Epithelial cell of proximal tubule (primary cell): Measurements from ENCODE around the gene EXOC8. TPM values are rescaled to one million over a fixed set of nuclear protein-coding genes. Genes with fewer than 3 reads are reported as not detected.
A peak's percentile ranks its signal among the peaks of the same experiment; 100 is the strongest.

ENCODE experiments used
- DNase-seq: peaks from one replicate; pipeline ENCODE4 v3.0.0-alpha.2; 2011; ENCODE audit warnings: low read depth
- H3K4me3 ChIP-seq: 2 replicates; pipeline ENCODE4 v1.5.1; 2011; ENCODE audit warnings: low read depth, mild to moderate bottlenecking, low read length
- CTCF ChIP-seq: conservative IDR thresholded peaks from 2 replicates; pipeline ENCODE4 v1.5.1; 2012; ENCODE audit warnings: low read depth, mild to moderate bottlenecking, low read length
- total RNA-seq: library from RNA; depleted of rRNA; stranded (reverse); fragments of >200 nt; gene quantifications from 2 replicates; pipeline ENCODE4 v1.2.3, GENCODE V29; 2015

EXOC8 gene
- total RNA-seq, 1 donor from 2014 or later: 8.1 TPM

- DNase-seq: no peak
- no peak for TF ChIP-seq CTCF
- no peak overlapping the region for H3K4me3 ChIP-seq
Measured at GRCh38 chr1:231363624-231364023, 26.0 kb upstream of the EXOC8 start.

- no peak overlapping the region for H3K4me3 ChIP-seq
- no peak for TF ChIP-seq CTCF
- DNase-seq: no peak
Measured at GRCh38 chr1:231362325-231362724, 24.7 kb upstream of the EXOC8 start.

DNA sequence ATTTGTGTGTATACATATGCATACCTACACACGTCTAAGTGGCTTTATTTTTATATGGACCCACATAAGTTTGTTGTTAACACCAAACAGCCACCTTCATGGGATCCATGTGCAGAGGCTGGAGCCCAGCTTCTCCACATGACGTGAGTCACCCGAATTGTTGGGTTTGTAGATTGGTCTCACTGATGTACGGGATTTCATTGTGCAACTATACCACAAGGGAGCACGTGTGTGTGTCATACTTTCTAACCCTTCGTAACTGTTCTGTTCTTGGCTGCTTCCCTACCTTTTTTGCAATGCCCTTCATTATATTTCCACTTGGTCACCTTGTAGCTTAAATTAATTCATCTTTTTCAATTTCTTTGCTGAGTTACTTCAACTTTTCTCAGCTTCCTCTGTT, 21.5 kb upstream of the EXOC8 start:
- no peak for DNase-seq
- no peak overlapping the region for H3K4me3 ChIP-seq
- no peak for TF ChIP-seq CTCF

- peak; percentile 53 for DNase-seq
- peak; percentile 85 for TF ChIP-seq CTCF
- no peak overlapping the region for H3K4me3 ChIP-seq
Measured at GRCh38 chr1:231357831-231358354, 20.2 kb upstream of the EXOC8 start.

- no peak for TF ChIP-seq CTCF
Measured at GRCh38 chr1:231357187-231357772, 19.6 kb upstream of the EXOC8 start.

DNA sequence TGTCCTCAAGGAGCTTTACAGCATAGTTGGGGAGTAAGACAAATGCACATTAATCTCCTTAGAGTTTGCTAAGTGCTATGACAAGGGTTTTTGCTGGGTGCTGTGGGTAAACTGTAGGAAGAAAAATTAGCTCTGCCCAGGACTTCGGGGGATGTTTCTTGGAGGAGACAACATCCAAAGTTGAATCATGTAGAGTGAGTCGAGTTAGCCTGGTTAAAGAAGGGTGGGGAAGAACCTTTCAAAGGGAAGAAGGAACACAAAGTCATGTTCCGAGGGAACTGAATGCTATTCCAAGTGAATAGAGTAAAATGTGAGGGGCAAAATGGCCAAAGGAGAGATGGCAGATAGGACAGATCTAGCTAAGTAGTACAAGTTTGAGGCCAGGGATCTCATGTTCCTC, 17.5 kb upstream of the EXOC8 start:
- no peak overlapping the region for H3K4me3 ChIP-seq
- no peak for TF ChIP-seq CTCF
- no peak for DNase-seq

More at GRCh38 chr1:231357187-231357772, 19.6 kb upstream of the EXOC8 start:
- no peak overlapping the region for H3K4me3 ChIP-seq
- no peak for DNase-seq

GRCh38 chr1:231354330-231355020, 16.8 kb upstream of the EXOC8 start:
- no peak for TF ChIP-seq CTCF
- no peak overlapping the region for H3K4me3 ChIP-seq
- DNase-seq: no peak
